Skin of body (tissue), 2 donors: Measurements from ENCODE around the gene MON1B. TPM values are rescaled to one million over a fixed set of nuclear protein-coding genes. Genes with fewer than 3 reads are reported as not detected.
"Not testable (repeated sequence)": the region's sequence is repeated elsewhere in the genome, so short reads cannot be mapped to it uniquely, and the experiment has no call there.

Source experiments
- DNase-seq: peaks from one replicate; lab custom pipeline; 2025; lab: John Stamatoyannopoulos, UW
- total RNA-seq: library from RNA; depleted of rRNA; stranded (reverse); fragments of >200 nt; gene quantifications from one replicate; pipeline ENCODE4 v1.2.3, GENCODE V29; 2014

Gene MON1B
- total RNA-seq: 3.9 TPM

GRCh38 chr16:77190478-77191258 lies at the start of gene MON1B:
MON1B (plus strand) TSS chr16:77191190; CDS start chr16:77191486, 296 bp downstream.
- peak; percentile 99 for DNase-seq

DNA sequence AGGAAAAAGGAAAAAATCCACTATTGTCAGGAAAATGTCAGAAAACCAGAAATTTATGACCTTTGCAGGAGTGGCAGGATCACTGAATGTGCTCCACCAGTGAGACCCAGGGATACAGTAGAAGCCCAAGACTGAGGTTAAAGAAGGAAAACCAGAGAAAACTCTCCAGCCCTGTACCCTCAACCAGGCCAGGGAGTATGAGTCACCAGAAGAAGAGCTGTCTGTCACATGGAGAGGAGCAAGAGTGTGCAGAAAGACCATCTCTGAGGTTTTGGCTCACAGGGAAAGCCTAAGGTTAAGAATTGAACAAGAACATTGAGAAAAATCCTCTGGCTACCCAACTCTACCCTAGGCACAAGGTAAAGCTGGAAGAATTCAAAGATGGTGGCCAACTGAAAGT lies 47.6 kb upstream of the MON1B start:
- no peak for DNase-seq

GRCh38 chr16:77148121-77148520 lies 42.9 kb upstream of the MON1B start:
- no peak for DNase-seq

DNA sequence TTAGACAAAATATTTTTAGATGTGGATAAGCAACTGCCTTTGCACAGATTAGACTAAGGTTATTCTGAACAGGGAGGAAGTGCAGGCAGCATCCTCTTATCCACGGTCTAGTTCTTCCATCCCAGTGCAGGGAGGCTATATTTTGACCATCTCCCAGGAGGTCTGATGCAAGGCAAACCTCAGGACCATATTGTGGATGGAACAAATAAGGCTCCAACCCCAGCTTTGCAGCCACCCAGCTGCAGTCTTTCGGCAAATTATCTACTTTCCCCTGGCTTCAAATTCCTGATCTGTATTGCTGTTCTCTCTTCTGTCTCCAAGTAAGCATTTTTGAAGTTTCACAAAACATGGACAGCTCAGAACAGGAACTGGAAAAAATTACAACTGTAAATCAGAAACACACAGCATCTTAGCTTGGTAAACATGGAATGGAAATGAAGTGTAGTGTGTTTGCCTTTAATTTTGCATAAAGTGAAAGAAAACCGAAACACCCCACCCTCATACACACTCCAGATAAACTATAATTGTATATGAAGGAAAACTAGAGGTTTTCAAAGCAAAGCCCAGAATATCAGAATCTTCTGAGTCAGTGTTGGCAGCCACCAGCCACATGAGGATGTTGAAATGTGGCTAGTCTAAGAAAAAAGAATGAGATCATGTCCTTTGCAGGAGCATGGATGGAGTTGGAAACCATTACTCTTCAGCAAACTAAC lies 33.5 kb upstream of the MON1B start:
- peak; percentile 81 for DNase-seq

- DNase-seq: no peak
These were observed 32.7 kb upstream of the MON1B start for GRCh38 chr16:77158293-77158692.

GRCh38 chr16:77165006-77165405 lies 26.0 kb upstream of the MON1B start:
- DNase-seq: no peak

- peak; percentile 64 for DNase-seq
These were observed 25.3 kb upstream of the MON1B start for GRCh38 chr16:77165536-77166236.

DNA sequence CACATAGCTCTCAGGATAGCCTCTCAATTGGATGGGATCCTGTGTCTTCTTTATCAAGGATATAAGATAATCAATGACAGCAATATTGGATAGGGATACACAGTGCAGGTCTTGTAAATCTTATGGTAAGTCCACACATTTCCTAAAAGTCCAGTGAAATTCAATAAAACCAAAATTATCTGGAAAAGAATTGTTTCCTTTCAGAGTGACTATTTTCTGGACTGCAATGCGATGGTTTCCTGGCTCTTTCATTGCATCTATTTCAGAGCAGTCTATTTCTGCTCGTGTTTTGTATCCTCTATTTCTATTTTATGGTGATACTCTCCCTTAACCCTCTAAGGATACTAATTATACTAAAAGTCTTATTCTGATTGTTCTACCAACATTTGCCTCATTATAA lies 24.3 kb upstream of the MON1B start:
- no peak for DNase-seq

GRCh38 chr16:77168901-77169300 lies 22.1 kb upstream of the MON1B start:
- no peak for DNase-seq

GRCh38 chr16:77169650-77170236 lies 21.2 kb upstream of the MON1B start:
- DNase-seq: no peak

GRCh38 chr16:77170805-77171204 lies 20.2 kb upstream of the MON1B start:
- no peak for DNase-seq

GRCh38 chr16:77171745-77172635 lies 19.0 kb upstream of the MON1B start:
- DNase-seq: peak; percentile 63

- no peak for DNase-seq
These were observed 18.0 kb upstream of the MON1B start for GRCh38 chr16:77172951-77173350.

DNA sequence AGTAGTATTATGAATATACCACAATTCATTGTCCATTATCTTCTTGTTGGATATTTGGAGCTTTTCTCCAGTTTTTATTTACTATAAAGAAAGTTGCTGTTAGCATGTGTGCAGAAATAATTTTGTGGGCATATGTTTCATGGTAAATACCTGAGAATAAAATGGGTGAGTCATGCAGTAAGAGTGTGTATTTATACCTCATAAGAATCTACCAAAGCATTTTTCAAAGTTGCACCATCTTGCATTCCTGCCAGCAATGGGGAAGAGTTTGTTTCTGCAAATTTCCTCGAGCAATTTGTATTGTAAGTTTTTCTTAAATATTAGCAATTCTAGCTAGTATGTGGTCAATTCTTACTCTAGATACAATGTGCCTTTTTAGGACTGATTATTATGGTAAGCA lies 7.9 kb upstream of the MON1B start:
- DNase-seq: no peak

DNA sequence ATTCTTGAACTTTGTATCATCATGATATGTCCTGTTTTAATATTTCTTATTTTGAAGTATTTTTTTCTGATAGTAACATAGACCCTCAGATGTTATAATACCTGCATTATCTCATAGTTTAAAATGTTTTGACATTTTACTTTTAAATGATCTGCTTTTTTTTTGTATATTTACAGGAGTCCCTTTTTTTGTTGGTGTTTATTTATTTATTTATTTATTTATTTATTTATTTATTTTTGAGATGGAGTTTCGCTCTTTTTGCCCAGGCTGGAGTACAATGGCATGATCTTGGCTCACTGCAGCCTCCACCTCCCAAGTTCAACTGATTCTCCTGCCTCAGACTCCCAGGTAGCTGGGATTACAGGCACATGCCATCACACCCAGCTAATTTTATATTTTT lies 4.7 kb upstream of the MON1B start:
- not testable (repeated sequence) for DNase-seq

DNA sequence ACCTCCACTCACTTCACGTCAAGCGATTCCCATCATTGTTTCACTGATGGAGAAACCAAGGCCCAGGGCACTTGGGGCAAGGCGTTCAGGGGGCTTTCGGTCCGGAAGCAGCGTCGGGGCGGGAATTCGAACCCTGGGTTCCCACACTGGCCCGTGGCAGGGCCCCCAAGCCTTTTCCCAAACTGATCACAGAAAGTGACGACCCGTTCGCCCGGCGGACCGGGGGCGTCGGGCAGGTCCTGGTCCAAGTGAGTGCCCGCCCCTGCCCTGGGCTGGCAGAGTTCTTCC lies 856 bp upstream of the MON1B start:
- no peak for DNase-seq

GRCh38 chr16:77191259-77191969 lies 424 bp downstream of the MON1B start:
- no peak for DNase-seq

DNA sequence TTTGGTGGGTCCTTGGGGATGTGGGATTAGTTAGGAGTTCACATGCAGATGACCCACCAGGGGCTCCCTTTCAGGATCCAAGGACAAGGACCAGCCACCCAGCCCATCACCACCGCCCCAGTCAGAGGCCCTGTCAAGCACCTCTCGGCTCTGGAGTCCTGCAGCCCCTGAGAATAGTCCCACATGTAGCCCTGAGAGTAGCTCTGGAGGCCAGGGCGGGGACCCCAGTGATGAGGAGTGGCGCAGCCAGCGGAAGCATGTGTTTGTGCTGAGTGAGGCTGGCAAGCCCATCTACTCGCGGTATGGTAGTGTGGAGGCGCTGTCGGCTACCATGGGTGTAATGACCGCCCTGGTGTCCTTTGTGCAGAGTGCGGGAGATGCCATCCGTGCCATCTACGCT lies 2.4 kb downstream of the MON1B start:
- DNase-seq: no peak

- no peak for DNase-seq
These were observed 3.6 kb downstream of the MON1B start for GRCh38 chr16:77194295-77195231.
